WTC11 (cell line): Measurements from ENCODE around the gene C17orf113.

Source experiments
- JUN ChIP-seq: sonication (generic); formaldehyde crosslinking; IDR thresholded peaks from 2 replicates; pipeline ENCODE4 v1.8.0; 2023; ENCODE audit warnings: mild to moderate bottlenecking, missing genetic modification reagents
- NR3C1 ChIP-seq: sonication (generic); formaldehyde crosslinking; conservative IDR thresholded peaks from 2 replicates; pipeline ENCODE4 v1.8.1; 2023; ENCODE audit warnings: low read depth, mild to moderate bottlenecking, missing genetic modification reagents
- SP1 ChIP-seq: sonication (generic); formaldehyde crosslinking; conservative IDR thresholded peaks from 2 replicates; pipeline ENCODE4 v1.8.1; 2022; ENCODE audit warnings: missing genetic modification reagents
- TCF7 ChIP-seq: sonication (generic); formaldehyde crosslinking; IDR thresholded peaks from 2 replicates; pipeline ENCODE4 v1.8.0; 2022; ENCODE audit warnings: mild to moderate bottlenecking, low read depth, missing genetic modification reagents, moderate library complexity
- TEAD4 ChIP-seq: sonication (generic); formaldehyde crosslinking; IDR thresholded peaks from 2 replicates; pipeline ENCODE4 v1.8.0; 2022; ENCODE audit warnings: mild to moderate bottlenecking, missing genetic modification reagents
- ZNF232 ChIP-seq: sonication (generic); formaldehyde crosslinking; IDR thresholded peaks from 2 replicates; pipeline ENCODE4 v1.8.0; 2022; ENCODE audit warnings: mild to moderate bottlenecking, missing genetic modification reagents
- TF ChIP-seq, protein P1 (sequence below): fragments of 200-600 bp; IDR thresholded peaks from 2 replicates; pipeline ENCODE4 v1.8.0; 2022; ENCODE audit warnings: antibody characterized with exemption
- TF ChIP-seq, protein P2 (sequence below): sonication (generic); formaldehyde crosslinking; IDR thresholded peaks from 2 replicates; pipeline ENCODE4 v1.8.0; 2022; ENCODE audit warnings: mild to moderate bottlenecking, missing genetic modification reagents

DNA sequence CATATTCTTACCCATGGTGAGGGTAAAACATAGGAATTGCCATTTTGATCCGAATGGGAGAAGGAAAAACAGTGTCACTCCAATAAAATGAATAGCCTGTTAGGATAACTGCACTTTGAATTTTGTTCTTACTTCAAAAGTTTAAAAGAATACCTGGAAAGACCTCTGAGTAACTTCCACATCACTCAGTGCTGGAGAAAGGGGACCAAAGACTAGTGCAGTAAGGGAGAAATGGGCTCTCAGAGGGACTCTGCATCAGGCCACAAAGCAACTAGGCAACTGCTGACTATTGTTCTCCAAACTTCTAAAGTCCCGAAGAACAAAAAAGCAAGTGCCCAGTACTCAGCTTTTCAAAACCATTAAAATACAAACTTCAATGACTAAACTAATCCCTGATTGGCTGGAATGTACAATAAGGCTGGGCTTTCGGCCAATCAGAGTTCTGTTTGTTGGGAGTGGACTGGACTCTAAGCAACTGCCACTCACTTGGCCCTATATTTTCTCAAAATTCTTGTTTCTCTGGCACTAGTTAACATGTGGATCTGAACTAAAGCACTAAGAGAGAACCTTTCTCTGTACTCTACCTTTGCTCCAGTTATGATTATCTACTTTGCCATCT is 39.4 kb downstream of the C17orf113 start:
- no peak for TF ChIP-seq NR3C1 (CRISPR knock-in tag)
- TF ChIP-seq ZNF232 (CRISPR knock-in tag): no peak
- TF ChIP-seq, protein P1, sequence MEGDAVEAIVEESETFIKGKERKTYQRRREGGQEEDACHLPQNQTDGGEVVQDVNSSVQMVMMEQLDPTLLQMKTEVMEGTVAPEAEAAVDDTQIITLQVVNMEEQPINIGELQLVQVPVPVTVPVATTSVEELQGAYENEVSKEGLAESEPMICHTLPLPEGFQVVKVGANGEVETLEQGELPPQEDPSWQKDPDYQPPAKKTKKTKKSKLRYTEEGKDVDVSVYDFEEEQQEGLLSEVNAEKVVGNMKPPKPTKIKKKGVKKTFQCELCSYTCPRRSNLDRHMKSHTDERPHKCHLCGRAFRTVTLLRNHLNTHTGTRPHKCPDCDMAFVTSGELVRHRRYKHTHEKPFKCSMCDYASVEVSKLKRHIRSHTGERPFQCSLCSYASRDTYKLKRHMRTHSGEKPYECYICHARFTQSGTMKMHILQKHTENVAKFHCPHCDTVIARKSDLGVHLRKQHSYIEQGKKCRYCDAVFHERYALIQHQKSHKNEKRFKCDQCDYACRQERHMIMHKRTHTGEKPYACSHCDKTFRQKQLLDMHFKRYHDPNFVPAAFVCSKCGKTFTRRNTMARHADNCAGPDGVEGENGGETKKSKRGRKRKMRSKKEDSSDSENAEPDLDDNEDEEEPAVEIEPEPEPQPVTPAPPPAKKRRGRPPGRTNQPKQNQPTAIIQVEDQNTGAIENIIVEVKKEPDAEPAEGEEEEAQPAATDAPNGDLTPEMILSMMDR: no peak
- TF ChIP-seq TEAD4 (CRISPR knock-in tag): no peak
- TF ChIP-seq, protein P2, sequence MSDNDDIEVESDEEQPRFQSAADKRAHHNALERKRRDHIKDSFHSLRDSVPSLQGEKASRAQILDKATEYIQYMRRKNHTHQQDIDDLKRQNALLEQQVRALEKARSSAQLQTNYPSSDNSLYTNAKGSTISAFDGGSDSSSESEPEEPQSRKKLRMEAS (CRISPR knock-in tag): no peak
- TF ChIP-seq JUN: no peak
- TF ChIP-seq TCF7 (CRISPR knock-in tag): no peak
- TF ChIP-seq SP1 (CRISPR knock-in tag): no peak
